NCI-H345 treated with DMSO at 0.1 percent for 48 hours (cell line): Measurements from ENCODE around the gene ACSF2.

Experiments
- DNase-seq: peaks from one replicate; lab custom pipeline; 2025; ENCODE audit not compliant: unreplicated experiment; lab: John Stamatoyannopoulos, UW

ACSF2 gene

DNA sequence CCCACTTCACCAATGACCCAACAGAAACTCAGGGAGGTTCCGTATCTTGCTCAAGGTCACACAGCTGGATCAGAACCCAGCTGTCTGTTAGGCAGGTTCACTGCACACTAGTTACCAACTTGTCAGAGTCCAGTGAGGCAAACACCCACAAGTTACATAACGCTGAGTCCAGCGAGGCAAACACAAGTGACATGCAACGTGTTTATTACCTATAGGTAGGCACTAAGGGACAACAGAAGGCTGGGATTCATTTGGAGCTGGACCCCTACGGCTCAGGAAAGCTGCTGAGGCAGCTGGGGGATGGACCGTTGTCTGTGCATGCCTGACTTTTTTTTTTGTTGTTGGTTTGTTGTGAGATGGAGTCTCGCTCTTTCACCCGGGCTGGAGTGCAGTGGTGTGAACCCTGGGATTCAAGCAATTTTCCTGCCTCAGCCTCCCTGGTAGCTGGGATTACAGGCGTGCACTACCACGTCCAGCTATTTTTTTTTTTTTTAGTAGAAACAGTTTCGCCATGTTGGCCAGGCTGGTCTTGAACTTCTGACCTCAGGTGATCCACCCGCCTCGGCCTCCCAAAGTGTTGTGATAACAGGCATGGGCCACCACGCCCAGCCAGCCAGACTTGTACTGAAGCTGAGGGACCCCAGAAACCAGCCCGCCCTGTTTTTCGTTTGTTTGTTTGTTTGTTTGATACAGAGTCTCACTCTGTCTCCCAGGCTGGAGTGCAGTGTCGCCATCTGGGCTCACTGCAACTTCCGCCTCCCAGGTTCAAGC lies 50.7 kb downstream of the ACSF2 start:
- DNase-seq, result no peak

DNA sequence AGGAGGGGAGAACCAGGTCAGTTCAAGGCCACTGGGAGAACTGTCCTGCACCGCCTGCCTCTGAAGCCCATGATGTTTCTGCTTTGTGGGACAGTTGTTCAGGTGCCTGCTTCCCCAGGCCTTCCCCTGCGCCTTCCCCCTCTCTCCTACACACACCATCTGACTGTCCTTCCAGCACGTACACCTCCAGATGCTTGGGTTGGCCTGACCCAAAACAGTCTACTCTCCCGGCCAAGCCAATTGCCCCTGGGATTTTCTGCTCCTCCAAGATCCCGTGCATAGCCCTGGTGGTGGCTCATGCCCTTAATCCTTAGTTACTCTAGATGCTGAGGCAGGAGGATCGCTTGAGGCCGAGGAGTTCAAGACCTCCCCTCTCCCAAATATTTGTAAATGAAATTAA lies 52.0 kb downstream of the ACSF2 start:
- no peak for DNase-seq

DNA sequence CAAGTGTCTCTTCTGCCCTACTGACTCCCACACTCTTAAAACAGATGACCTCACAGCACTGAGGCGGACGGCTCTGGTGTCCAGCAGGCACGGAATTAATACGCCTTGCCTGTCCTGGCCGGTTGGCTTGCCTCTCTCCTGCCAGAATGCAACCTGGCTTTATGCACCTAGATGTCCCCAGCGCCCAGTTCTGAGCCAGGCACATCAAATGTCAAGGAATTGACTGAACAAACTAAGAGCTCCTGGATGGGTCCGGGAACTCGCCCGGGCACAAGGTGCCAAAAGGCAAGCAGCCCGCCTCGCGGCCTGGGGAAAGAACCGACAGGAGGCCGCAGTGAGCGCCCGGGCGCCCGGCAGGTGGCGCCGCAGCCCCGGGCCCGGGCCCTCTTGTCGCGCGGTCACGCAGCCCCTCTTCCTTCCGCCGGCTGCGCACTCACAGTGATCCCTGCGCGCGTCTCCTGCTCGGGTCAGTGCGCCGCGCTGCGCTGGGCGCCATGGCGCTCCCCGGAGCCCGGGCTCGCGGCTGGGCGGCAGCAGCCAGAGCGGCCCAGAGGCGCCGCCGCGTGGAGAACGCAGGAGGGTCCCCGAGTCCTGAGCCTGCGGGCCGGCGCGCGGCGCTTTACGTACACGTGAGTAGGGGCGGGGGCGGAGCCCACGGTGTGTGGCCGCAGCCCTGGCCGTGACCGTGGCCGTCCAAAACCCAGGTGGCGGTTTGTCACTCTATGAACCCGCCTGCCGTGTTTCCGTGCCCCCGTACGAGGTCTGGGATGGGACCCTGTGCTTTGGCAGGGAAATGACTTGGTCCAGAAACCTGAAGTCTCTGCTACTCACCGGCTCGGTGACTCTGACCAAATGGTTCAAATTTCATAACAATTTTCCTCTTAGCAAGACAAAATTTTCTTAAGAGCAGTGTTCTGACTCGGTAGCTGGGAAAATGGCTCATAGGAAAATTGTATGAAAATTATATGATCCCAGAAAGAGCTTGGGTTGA lies 52.7 kb downstream of the ACSF2 start, which contains the start of gene RSAD1:
Gene RSAD1 (plus strand): TSS at position 470 of the 991 bp plus-strand sequence. CDS start 25 bp downstream, at position 495.
- peak; percentile 58 for DNase-seq

DNA sequence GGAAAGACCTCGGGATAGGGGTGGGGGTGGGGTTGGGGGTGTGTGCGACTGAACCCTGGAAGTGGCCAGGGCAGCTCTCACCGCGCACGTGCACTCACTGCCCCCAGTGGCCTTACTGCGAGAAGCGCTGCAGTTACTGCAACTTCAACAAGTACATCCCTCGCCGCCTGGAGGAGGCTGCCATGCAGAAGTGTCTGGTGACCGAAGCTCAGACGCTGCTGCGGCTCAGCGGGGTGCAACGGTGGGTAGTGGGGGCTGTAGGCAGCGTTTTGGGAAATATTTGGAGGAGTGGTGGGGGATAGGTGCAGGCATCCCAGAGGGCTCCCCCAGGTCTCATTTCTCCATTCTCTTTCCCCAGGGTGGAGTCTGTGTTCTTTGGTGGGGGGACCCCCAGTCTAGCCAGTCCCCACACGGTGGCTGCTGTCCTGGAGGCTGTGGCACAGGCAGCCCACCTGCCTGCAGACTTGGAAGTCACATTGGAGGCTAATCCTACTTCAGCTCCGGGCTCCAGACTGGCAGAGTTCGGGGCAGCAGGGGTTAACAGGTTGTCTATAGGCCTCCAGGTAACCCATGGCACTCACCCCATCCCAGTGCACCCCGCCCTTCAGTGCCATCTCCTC lies 53.6 kb downstream of the ACSF2 start:
- peak; percentile 55 for DNase-seq

DNA sequence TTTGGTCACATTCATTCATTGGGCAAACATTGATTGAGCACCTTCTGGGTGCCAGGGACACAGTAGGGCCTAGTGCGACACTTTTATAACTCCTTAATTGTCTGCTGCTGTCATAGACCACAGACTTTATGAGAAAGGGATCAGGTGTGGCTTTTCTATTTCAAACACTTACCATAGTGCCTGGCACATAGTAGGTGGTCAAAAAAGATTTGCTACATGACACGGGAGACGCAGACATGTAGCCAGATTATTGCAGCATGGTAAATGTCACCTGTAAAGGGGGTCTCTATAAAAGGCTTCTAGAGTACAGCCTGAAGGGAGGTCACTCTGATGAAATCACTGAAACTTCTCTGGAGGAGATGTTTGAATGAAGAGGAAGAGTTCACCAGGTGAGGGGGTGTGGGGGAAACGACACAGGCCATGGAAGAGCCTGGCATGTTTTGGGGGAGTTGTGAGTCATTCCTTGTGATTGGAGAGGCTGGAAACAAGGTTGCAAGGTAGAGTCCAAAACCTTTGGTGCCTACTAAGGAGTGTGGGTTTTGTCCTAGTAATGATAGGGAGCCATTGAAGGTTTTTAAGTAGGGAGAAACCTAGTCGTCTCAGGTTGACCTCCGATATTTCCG lies 54.2 kb downstream of the ACSF2 start:
- no peak for DNase-seq

DNA sequence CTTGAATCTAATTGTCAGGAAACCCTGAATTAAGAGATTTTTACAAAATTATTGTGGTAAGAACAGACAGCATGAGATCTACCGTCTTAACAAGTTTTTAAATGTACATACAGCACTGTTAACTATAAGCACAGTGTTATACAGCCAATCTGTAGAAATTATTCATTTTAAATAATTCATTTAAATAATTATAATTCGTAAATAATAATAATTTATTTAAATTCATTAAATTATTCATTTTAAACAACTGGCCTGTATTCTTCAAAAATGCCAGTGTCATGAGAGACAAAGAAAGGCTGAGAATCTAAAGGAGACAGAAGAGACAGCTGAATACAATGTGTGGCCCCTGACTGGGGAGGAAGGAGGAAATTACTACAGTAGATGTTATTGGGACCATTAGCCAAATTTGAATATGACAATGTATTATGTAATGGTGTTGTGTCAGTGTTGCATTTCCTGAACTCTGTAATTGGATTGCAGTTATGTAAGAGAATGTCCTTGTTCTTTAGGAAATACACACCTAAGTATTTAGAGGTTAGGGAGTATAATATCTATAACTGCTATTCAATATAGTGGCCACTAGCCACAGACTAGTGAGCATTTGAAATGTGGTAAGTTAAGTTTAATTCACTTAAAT lies 55.0 kb downstream of the ACSF2 start:
- no peak for DNase-seq

DNA sequence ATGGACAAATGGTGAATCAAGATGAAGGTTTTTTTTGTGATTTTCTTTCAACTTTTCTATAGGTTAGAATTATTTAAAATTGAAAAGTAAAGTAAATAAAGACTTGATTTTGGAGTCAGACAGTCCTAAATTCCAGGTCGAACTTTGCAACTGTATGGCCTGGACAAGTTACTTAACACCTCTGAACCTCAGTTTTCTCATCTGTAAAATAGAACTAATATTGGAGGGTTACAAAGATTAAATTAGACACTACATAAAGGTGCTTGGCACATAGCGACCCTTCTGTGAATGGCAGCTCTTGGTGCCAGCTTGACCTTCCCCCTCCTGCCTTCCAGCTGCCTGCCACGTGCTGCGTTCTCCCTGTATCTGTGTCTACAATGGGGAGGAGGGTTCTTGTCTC lies 55.6 kb downstream of the ACSF2 start:
- DNase-seq, result no peak

DNA sequence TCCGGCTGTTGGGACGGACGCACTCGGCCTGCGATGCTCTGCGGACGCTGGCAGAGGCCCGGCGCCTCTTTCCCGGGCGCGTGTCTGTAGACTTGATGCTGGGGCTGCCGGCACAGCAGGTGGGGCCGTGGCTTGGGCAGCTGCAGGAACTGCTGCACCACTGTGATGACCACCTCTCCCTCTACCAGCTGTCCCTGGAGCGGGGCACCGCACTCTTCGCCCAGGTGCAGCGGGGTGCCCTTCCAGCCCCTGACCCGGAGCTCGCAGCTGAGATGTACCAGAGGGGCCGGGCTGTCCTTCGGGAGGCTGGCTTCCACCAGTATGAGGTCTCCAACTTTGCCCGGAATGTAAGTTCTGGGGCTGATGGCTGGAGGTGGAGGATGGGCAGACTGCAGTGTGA lies 56.1 kb downstream of the ACSF2 start:
- DNase-seq, result no peak

DNA sequence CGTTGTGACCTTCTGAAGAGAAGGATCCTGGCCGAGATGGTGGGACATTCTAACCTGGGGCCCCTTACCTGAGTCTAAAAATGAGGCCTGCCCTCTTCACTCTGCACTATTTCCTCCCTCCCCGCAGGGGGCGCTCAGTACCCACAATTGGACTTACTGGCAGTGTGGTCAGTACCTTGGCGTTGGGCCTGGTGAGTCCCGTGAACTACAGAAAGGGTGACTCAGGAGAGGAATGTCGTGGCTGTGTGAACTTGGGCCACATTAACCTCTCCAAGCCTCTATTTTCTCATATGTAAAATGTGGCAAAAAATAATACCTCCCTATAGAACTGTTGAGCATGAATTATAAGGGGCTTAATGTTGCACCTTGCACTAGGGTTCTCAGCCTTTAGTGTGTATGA lies 56.5 kb downstream of the ACSF2 start:
- DNase-seq, result peak; percentile 32

DNA sequence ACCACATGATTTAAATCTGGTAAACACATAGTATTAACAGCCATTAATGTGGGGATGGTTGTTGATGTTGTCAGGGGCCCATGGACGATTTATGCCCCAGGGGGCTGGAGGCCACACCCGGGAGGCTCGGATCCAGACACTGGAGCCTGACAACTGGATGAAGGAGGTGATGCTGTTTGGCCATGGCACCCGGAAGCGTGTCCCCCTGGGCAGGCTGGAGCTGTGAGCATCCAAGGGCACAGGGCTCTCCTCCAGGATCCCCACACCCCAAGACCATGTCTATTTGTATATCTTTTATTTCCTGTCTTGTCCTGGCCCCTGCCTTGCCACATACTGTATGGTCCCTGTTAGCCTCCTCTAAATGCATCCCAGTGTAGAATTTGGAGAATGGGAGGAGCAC lies 57.2 kb downstream of the ACSF2 start:
- no peak for DNase-seq

DNA sequence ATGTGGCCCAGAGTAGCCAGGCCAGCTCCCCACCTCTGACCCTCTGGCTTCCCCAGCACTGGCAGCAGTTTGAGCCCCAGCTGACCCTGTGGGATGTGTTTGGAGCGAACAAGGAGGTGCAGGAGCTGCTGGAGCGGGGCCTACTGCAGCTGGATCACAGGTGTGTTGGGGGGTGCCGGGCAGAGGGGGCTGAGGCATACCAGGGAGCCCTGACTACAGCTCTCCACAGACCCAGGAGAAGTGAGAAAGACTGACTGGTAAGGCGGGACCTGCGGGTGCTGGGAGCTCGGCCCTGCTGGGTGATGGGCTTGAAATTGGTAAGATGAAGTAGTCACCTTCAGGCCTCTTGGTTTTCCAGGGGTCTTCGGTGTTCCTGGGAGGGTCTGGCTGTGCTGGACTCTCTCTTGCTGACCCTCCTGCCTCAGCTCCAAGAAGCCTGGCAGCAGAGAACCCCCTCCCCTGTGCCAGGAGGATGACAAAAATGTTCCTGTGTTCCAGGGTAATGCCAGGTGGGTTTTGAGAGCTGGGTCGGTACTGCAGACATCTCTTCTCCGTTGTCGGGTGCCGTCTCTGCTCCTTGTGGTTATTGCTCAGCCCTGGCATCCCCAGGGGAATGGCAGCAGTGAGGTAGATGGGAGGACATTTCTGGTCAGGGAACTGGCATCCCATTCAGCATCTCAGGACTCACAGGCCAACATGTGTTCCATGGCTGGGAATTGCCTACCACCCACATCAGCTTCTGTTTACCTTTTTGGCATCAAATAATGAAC lies 58.6 kb downstream of the ACSF2 start:
- no peak for DNase-seq

DNA sequence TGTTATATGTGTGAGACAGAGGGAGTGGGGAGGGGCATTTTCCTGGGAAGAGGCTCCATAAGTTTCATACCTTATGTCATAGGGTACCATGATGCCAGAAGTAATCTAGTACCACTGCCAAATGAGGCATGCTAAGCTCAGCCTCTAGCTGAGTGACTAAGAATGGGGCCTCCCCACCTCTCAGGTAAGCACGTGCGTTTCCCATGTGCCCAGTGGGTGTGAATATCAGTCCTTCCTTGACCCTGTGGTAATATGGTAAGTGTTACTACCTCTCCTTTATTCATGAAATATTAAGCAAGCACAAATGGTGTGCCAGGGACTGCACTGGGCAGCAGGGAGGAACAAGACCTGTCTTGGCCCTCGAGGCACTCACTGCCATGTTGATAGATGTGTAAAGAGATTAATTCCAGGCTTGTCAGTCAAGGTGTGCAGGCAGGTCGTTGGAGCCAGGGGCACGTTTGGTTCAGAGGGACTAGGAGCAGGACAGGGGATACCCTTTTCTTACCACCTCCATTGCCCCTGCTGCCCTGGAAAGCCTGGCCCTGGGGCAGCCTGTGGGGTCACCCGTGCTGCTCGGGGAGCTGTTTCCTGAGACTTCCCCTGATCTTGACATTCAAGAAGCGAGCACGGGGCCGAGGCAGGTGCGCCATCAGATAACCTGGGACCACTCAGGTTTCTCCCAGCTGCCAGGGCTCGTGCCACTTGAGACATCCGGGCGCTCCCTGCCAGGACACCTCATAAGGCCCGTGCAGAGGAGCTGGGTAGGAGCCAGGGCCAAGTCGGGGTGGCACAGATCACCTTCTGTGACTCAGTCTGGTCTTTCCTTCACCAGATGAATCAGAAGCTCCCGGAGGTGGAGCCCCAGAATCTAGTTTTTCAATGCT lies 61.4 kb downstream of the ACSF2 start:
- no peak for DNase-seq

DNA sequence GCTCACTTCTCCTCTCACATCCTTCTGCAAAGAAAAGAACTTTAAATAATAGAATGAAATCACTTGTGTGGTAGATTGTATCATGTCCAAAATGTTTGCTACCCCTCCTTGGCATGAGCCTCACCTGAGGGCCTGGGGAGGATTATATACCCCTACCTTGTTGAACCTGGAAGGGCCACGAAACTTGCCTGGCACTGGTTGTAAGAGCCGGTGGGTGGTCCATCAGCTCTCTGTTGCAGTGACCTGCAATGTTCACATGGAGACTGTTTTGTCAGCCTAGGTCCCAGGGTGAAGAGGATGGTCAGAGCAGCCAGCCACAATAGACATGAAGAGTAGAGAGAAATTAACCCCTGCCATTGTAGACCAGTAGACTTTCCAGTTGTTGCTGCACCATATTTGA lies 62.9 kb downstream of the ACSF2 start:
- DNase-seq, result no peak

DNA sequence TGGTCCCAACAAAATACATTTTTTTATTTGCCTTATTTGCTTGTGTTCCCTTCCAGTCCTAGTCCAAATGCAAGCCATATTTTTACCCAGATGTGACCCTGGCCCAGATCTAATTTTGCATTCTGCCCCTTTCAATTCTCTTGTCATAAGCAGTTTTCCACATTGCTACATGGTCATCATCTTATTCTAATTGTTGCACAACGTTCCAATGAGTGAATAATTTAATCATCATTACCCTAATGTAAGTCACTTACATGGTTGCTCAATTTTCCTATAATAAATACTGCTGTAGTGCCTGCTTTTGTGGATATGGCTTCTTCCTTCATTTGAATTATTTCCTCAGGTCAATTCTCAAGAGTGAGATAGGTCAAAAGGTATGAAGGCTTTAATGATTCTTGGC lies 65.5 kb downstream of the ACSF2 start:
- no peak for DNase-seq

DNA sequence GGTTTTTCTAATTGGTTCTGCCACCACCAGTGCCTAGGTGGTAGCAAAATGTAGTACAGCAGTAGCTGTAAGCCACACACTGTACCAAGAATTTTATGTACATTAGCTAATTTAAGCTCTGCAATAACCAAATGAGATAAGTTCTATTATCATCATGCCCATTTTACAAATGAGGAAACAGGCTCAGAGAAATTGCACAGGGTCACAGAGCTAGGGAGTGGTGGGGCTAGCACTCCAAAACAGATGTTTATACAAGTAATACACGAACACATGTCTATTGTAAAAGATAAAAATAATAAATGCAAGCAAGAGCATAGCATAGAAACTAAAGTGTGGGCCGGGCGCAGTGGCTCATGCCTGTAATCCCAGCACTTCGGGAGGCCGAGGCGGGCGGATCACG lies 66.2 kb downstream of the ACSF2 start:
- DNase-seq, result no peak

DNA sequence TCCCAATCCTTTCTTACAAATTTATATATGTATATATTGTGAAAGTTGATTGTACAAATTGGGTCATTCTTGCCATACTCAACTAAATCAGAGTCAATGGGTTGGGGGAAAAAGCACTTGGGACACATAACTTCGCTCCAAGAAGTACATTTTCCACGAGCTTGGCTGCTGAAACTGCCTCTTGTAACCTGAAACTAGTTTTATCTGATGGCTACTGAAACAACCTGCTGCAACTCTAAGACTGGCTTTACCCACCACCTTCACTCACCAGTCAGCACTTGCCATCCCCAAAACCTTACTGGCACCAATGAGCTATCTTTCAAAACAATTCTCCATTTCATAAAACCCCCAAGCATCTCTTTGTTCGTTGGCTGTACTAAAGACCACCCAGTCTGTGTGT lies 67.7 kb downstream of the ACSF2 start:
- no peak for DNase-seq

DNA sequence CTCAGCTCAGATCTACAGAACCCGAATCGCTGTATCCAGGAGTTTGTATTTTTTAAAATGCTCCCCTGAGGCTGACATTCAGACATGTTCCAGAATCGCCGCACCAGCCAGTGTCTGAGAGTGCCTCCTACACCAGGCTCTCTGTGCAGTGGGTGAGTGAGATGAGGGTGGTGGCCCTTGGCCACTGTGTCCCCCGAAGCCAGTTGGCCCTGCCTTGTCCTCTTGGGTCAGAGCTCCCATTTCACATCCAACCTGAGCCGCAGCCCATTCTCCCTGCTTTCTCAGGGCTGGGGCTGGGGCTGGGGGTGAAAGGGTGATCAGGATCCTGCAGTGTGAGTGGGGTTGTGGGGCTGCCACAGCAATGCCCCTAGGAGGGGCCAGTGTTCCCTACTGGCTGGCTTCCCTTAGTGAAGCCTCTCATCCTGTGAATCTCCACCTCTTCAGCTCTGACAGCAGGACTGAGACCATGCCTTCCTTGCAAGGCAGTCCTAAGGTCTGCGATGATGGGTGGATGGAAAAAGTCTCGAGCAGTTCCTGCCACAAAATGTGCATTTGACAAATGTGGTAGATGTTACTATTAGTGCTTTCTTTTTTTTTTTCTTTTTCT lies 69.3 kb downstream of the ACSF2 start:
- no peak for DNase-seq

DNA sequence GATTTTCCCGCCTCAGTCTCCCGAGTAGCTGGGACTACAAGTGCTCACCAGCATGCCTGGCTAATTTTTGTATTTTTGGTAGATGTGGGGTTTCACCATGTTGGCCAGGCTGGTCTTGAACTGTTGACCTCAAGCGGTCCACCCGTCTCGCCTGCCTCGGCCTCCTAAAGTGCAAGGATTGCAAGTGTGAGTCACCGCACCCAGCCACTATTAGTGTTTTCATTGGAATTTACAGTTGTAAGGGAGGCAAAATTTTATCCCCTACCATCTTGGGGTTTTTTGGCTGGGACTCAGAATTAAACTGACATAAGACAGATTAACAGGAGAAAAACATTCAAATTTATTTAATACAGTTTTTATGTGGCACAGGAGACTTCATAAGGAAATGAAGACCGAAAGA lies 69.9 kb downstream of the ACSF2 start:
- DNase-seq, result no peak
